ENCODE data around the gene RFC4. TPM values are rescaled to one million over a fixed set of nuclear protein-coding genes. Genes with fewer than 3 reads are reported as not detected.

Gene RFC4
- total RNA-seq, 4 donors from 2014 or later, result 8.1 to 12.2 (median 10.5) TPM

DNA sequence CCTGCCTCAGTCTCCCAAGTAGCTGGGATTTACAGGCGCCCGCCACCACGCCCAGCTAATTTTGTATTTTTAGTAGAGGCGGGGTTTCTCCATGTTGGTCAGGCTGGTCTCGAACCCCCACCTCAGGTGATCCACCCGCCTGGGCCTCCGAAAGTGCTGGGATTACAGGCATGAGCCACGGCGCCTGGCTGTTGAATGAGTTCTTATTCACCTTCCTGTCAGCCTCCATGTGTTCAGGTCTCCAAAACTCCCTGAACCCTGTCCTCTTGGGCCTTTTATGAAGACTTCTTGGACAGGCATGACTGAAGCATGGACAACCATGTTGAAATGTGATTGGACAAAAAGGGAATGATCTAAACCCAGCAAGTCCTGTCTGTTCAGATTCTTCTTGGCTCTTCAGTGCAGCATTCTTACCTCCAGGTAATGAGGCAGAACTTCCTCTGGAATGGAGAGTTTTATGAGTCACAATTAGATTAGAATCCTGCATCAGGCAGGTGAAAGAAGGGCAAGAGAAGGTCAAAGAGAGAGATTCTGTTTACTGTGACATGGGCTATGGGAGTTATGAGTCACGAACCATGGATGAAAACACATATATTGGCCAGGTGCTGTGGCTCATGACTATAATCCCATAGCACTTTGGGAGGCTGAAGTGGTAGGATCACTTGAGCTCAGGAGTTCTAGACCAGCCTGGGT lies 46.0 kb downstream of the RFC4 start:
- no peaks in the 10 kb centered on the region for H3K4me1 ChIP-seq
- WGBS, 2 donors (ENCODE audit: low coverage in 1 of 2), result 84 to 93% methylated on average over 4 to 6 of the region's 10 CpGs
- H3K4me3 ChIP-seq, result no peak overlapping the region
- H3K27me3 ChIP-seq, result peaks cover 10% of the 10 kb centered on the region
- TF ChIP-seq, protein P1, sequence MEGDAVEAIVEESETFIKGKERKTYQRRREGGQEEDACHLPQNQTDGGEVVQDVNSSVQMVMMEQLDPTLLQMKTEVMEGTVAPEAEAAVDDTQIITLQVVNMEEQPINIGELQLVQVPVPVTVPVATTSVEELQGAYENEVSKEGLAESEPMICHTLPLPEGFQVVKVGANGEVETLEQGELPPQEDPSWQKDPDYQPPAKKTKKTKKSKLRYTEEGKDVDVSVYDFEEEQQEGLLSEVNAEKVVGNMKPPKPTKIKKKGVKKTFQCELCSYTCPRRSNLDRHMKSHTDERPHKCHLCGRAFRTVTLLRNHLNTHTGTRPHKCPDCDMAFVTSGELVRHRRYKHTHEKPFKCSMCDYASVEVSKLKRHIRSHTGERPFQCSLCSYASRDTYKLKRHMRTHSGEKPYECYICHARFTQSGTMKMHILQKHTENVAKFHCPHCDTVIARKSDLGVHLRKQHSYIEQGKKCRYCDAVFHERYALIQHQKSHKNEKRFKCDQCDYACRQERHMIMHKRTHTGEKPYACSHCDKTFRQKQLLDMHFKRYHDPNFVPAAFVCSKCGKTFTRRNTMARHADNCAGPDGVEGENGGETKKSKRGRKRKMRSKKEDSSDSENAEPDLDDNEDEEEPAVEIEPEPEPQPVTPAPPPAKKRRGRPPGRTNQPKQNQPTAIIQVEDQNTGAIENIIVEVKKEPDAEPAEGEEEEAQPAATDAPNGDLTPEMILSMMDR (IDR thresholded peaks at IDR 0.05), result no peak
- TF ChIP-seq POLR2AphosphoS5 (IDR thresholded peaks at IDR 0.05) (no peak), EP300 (IDR thresholded peaks at IDR 0.05) (no peak), POLR2A (IDR thresholded peaks at IDR 0.05) (no peak)
- no peaks in the 10 kb centered on the region for H3K36me3 ChIP-seq
- ATAC-seq, result no peak
- no peaks in the 10 kb centered on the region for H3K9me3 ChIP-seq
- H3K27ac ChIP-seq, result no peak overlapping the region

DNA sequence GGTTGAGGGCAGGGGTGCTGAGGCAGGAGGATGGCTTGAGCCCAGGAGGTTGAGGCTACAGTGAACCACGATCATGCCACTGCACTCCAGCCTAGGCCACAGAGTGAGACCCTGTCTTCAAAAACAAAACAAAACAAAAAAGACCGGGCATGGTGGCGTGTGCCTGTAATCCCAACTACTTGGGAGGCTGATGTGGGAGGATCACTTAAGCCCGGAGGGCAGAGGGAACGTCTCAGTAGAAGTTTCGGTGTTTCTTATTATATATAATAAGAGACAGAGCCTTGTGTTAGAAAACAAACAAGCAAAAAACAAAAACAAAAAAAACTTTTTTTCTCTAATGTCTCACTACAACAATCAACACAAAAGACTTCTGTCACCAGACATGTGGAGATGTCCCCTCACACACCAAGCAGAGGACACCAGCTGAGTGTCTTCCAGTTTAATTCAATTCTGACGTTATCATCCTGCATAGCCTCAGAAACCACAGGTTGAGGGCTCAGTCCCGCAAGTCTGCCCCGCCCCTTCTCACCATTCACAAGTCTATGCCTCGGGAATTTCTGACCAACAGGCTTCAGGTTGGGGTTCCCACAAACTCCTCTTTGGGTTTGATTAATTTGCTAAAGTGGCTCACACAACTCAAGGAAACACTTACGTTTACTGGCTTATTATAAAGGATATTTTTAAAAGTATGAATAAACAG lies 46.9 kb downstream of the RFC4 start:
- WGBS, 2 donors (ENCODE audit: low coverage in 1 of 2), result 64% methylated on average over 3 to 11 of the region's 11 CpGs
- Histone ChIP-seq H3K4me1 (no peaks in the 10 kb centered on the region), H3K27ac (no peak overlapping the region), H3K9me3 (no peaks in the 10 kb centered on the region), H3K27me3 (peaks cover 13% of the 10 kb centered on the region), H3K4me3 (no peak overlapping the region), H3K36me3 (no peaks in the 10 kb centered on the region)
- TF ChIP-seq POLR2A (IDR thresholded peaks at IDR 0.05) (no peak), POLR2AphosphoS5 (IDR thresholded peaks at IDR 0.05) (no peak), EP300 (IDR thresholded peaks at IDR 0.05) (no peak)
- TF ChIP-seq, protein P1 (IDR thresholded peaks at IDR 0.05), result no peak
- no peak for ATAC-seq

DNA sequence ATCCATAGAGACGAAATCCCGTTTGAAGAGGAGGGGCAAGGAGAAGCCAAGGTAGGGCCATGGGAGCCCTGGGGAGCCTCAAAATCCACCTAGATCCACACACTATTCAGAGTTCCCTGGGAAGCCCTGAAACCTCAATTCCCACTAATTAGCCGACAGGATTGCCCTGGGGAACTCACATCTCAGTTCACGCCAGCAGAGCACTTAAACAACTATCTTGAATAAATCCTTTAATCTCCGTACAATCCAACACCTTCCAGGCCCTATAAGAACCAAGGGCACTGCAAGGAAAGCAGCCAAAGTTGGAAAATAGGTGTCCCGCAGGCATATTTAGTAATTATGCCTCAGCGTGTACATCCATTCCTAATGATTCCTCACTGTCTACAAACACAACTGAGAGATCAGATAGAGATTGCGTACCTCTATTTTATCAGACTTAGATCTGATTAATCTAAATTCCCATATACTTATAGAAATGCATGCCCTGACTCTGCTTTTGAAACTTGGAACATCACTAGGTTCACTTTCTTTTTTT lies 48.5 kb downstream of the RFC4 start:
- peaks cover 8% of the 10 kb centered on the region for H3K27me3 ChIP-seq
- TF ChIP-seq EP300 (IDR thresholded peaks at IDR 0.05) (no peak), POLR2AphosphoS5 (IDR thresholded peaks at IDR 0.05) (no peak), POLR2A (IDR thresholded peaks at IDR 0.05) (no peak)
- TF ChIP-seq, protein P1 (IDR thresholded peaks at IDR 0.05), result no peak
- no peak overlapping the region for H3K27ac ChIP-seq
- WGBS, 2 donors (ENCODE audit: low coverage in 1 of 2), result 76 to 78% methylated on average over 6 to 8 of the region's 8 CpGs
- ATAC-seq, result no peak
- no peak overlapping the region for H3K4me3 ChIP-seq
- no peaks in the 10 kb centered on the region for H3K4me1 ChIP-seq
- no peaks in the 10 kb centered on the region for H3K9me3 ChIP-seq
- no peaks in the 10 kb centered on the region for H3K36me3 ChIP-seq

DNA sequence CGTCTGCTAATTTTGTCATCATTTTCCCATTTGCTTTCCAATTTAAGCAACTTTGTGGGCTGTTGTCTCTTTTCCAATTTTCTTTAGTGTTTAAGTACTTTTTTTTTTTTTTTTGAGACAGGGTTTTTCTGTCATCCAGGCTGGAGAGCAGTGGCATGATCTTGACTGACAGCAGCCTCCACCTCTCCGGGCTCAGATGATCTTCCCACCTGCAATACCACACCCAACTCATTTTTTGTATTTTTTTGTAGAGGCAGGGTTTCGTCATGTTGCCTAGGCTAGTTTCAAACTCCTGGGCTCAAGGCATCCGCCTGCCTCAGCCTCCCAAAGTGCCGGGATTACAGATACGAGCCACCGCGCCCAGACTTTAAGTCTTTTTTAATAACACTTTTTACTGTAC lies 49.1 kb downstream of the RFC4 start:
- H3K4me1 ChIP-seq, result no peaks in the 10 kb centered on the region
- TF ChIP-seq, protein P1 (IDR thresholded peaks at IDR 0.05), result no peak
- TF ChIP-seq EP300 (IDR thresholded peaks at IDR 0.05), result no peak
- no peak for TF ChIP-seq POLR2A (IDR thresholded peaks at IDR 0.05)
- TF ChIP-seq POLR2AphosphoS5 (IDR thresholded peaks at IDR 0.05), result no peak
- no peak overlapping the region for H3K4me3 ChIP-seq
- 83 to 90% methylated on average over 2 to 8 of the region's 8 CpGs for WGBS, 2 donors (ENCODE audit: low coverage in 1 of 2)
- H3K36me3 ChIP-seq, result no peaks in the 10 kb centered on the region
- no peak overlapping the region for H3K27ac ChIP-seq
- no peaks in the 10 kb centered on the region for H3K9me3 ChIP-seq
- no peak for ATAC-seq
- H3K27me3 ChIP-seq, result peaks cover 8% of the 10 kb centered on the region

Data from gastroesophageal sphincter (tissue), 4 donors.